ENCODE data around the gene SDS. TPM values are rescaled to one million over a fixed set of nuclear protein-coding genes. Genes with fewer than 3 reads are reported as not detected.

The SDS gene
- total and polyA plus RNA-seq, 9 donors: 0.20 to 12.8 (median 1.0) TPM; not detected in 2

- DNase-seq: no peak
- 85 to 88% (median 87%) methylated on average over 4 of the region's 4 CpGs for WGBS, 3 donors
- no peaks in the 10 kb centered on the region for H3K36me3 ChIP-seq
- H3K27me3 ChIP-seq: no peaks in the 10 kb centered on the region
- TF ChIP-seq CTCF (IDR thresholded peaks at IDR 0.05) (no peak), POLR2A (IDR thresholded peaks at IDR 0.05) (no peak), EP300 (IDR thresholded peaks at IDR 0.05) (no peak)
- no peak overlapping the region for H3K4me3 ChIP-seq
- peaks cover 5% of the 10 kb centered on the region for H3K4me1 ChIP-seq (ENCODE audit: insufficient read depth)
- H3K9me3 ChIP-seq: no peaks in the 10 kb centered on the region
- no peak overlapping the region for H3K27ac ChIP-seq
- intact Hi-C loops (cut with DNase I): loop anchor here in 1 of 4 donors (10.0 kb wide), 1 partner anchor 174 kb away; no protein-coding TSS in a partner anchor
Observed at GRCh38 chr12:113368331-113368730, 35.4 kb downstream of the SDS start.

- no peak for TF ChIP-seq EP300 (IDR thresholded peaks at IDR 0.05)
- no peak for TF ChIP-seq CTCF (IDR thresholded peaks at IDR 0.05)
- TF ChIP-seq POLR2A (IDR thresholded peaks at IDR 0.05): no peak
- Histone ChIP-seq H3K4me1 (ENCODE audit: insufficient read depth) (peaks cover 5% of the 10 kb centered on the region), H3K4me3 (no peak overlapping the region), H3K9me3 (no peaks in the 10 kb centered on the region), H3K27me3 (no peaks in the 10 kb centered on the region), H3K27ac (no peak overlapping the region), H3K36me3 (no peaks in the 10 kb centered on the region)
- DNase-seq: no peak
- intact Hi-C loops (cut with DNase I): loop anchor here in 1 of 4 donors (10.0 kb wide), 1 partner anchor 172 kb away; no protein-coding TSS in a partner anchor
- WGBS, 3 donors: 62 to 74% (median 67%) methylated on average over 4 of the region's 4 CpGs
Observed at GRCh38 chr12:113366827-113367226, 36.9 kb downstream of the SDS start.

DNA sequence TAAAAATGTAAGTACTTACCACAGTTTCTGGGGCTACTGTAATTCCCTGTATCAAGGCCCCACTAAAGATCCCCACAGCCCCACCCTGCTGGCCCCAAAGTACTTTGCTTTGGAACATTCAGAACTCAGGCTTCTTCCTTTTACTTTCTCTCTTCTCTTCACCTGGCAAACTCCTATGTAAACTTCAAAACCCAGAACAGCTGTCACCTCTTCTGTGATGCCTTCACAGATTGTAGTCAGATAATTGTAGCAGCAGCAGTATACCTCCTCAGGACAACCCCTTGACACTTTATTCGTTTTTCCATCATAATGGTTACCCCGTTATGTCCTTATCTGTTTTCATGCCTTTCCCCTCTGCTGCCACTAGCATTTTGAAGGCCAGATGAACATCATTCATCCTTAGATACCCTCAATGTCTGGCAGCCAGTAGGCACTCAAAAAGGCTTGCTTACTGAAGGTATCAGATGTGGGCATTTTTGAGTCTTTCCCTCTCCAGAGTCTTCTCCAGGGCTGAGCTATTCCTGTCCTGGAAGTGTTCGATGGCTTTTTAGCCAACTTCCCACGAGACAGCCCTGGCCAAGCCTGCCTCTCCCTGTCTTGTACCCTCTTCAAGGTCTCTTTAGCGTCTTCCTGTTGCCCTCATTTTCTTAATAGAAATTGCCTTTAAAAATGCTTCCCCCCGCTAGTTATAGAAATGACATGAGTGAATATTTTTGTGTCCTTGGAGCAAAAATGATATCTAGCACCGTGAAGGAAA lies 37.9 kb downstream of the SDS start:
- Histone ChIP-seq H3K27me3 (no peaks in the 10 kb centered on the region), H3K27ac (no peak overlapping the region), H3K36me3 (no peaks in the 10 kb centered on the region), H3K4me3 (no peak overlapping the region), H3K4me1 (ENCODE audit: insufficient read depth) (peaks cover 5% of the 10 kb centered on the region), H3K9me3 (no peaks in the 10 kb centered on the region)
- intact Hi-C loops (cut with DNase I): loop anchor here in 1 of 4 donors (10.0 kb wide), 1 partner anchor 171 kb away; no protein-coding TSS in a partner anchor
- no peak for DNase-seq
- no peak for TF ChIP-seq EP300 (IDR thresholded peaks at IDR 0.05)
- no peak for TF ChIP-seq POLR2A (IDR thresholded peaks at IDR 0.05)
- no peak for TF ChIP-seq CTCF (IDR thresholded peaks at IDR 0.05)
- WGBS, 3 donors: 40 to 61% (median 42%) methylated on average over 7 of the region's 7 CpGs

- no peaks in the 10 kb centered on the region for H3K36me3 ChIP-seq
- DNase-seq: no peak
- peaks cover 8% of the 10 kb centered on the region for H3K4me1 ChIP-seq (ENCODE audit: insufficient read depth)
- TF ChIP-seq EP300 (IDR thresholded peaks at IDR 0.05) (no peak), POLR2A (IDR thresholded peaks at IDR 0.05) (no peak), CTCF (IDR thresholded peaks at IDR 0.05) (no peak)
- H3K27me3 ChIP-seq: no peaks in the 10 kb centered on the region
- H3K27ac ChIP-seq: no peak overlapping the region
- WGBS, 3 donors: 84 to 90% (median 88%) methylated on average over 5 of the region's 5 CpGs
- H3K9me3 ChIP-seq: no peaks in the 10 kb centered on the region
- no peak overlapping the region for H3K4me3 ChIP-seq
- intact Hi-C loops (cut with DNase I): loop anchor here in 1 of 4 donors (10.0 kb wide), 1 partner anchor 170 kb away; no protein-coding TSS in a partner anchor
Observed at GRCh38 chr12:113364698-113365097, 39.0 kb downstream of the SDS start.

All from ovary (tissue), 9 donors.